Brain pericyte (primary cell): ENCODE measurements around the gene FADS1.

Source experiments
- DNase-seq: peaks from one replicate; pipeline ENCODE4 v3.0.0-alpha.2; 2012; ENCODE audit warnings: low read depth, low spot score

The FADS1 gene

GRCh38 chr11:61827571-61828378 is 11.0 kb upstream of the FADS1 start, which contains the start of gene FADS2:
Gene FADS2 (plus strand): TSS chr11:61828300. CDS start chr11:61828391, 91 bp downstream.
- DNase-seq, result peak; percentile 85

- DNase-seq, result no peak
Measured at GRCh38 chr11:61826930-61827570, 10.2 kb upstream of the FADS1 start.

DNA sequence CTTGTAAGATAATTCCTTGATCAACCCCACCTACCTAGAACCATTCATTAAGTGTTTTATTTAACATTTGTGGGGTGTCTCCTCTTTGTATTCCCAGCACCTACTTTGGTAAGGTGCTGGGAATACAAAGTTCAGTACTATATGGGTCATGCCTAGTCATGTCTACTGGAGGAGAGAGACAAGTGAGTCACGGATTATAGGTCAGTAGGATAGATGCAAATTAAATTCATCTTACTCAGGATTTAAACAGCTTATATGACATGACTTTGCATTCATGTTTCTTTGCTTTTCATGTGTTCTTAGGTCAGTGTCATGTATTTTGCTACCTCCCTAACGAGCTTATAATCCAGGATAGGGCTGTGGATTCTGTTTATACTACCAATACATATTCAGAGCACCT is 3.4 kb upstream of the FADS1 start:
- DNase-seq, result no peak

DNA sequence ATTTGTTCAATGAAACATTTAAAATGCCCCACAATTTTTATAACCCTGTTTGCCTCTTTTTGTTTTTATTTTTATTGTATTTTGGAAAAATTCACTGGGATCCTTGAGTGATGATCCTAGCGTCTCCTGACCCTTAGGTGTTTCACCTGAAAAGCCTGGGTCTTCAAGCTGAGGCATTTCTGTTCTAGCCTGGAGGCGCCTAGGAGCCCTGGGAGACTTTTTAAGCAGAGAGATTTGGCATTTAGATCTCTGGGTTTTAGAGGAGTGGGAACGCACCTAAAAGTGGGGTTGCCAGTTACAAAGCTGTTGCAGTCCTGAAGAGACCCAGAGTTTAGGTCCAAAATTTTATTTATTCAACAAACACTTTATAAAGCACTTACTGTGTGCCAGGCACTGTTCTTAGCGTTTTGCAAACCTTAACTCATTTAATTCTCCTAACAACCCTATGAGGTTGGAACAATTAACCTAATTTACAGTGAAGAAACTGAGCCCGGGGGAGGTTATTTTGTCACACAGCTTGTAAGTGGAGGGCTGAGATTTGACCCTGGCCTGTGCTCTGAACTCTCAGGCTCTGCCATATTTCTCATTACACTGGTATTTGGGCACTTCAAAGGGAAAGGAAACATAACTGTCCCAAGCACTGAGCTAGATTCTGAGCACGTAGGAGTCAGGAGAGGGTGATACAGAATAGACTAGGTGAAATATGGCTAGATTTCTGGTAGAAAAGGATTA is 834 bp upstream of the FADS1 start:
- DNase-seq, result no peak

GRCh38 chr11:61815790-61816735 is 740 bp downstream of the FADS1 start:
- no peak for DNase-seq

- peak; percentile 94 for DNase-seq
Measured at GRCh38 chr11:61814958-61815789, 1.6 kb downstream of the FADS1 start.

- no peak for DNase-seq
Measured at GRCh38 chr11:61814247-61814957, 2.4 kb downstream of the FADS1 start.

GRCh38 chr11:61812736-61813411 is 3.9 kb downstream of the FADS1 start:
- DNase-seq, result no peak

DNA sequence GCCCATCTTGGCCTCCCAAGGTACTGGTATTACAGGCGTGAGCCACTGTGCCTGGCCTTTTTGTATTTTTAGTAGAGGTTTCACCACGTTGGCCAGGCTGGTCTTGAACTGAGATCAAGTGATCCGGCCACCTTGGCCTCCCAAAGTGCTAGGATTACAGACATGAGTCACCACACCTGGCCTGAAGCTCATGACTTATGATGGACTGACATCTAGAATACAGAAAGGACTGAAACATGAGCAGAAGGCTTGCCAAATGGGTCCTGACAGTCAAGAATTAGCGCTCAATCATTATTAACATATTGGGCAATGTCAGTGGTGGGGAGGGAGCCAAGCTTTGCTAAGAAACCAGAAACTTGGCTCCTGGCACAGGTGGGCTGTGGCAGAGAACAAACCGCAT is 5.0 kb downstream of the FADS1 start:
- no peak for DNase-seq

DNA sequence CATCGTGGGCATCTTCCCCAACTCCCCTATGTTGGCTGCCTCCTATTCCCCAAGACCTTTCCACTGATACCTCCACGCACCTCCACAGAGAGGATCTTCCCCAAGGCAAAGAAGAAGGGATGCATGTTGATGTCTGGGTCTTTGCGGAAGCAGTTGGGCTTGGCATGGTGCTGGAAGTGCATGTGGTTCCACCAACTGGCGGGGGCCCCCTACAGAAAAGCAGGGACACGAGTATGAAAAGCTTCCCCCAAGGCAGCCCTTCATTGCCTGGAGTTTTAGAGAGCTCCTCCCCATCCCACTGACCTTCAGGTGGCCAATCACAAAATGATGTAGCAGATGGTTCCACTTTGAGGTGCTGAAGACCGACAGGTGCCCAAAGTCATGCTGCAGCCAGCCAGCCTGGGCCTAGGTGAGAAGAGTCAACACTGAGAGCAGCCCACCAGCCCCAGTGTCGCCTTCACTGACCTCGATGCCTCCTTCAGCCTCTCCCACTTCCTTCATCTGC is 6.1 kb downstream of the FADS1 start:
- DNase-seq, result no peak

- no peak for DNase-seq
Measured at GRCh38 chr11:61806785-61807184, 10.0 kb downstream of the FADS1 start.

- no peak for DNase-seq
Measured at GRCh38 chr11:61805146-61805545, 11.7 kb downstream of the FADS1 start.

- DNase-seq, result no peak
Measured at GRCh38 chr11:61803889-61804647, 12.7 kb downstream of the FADS1 start.

DNA sequence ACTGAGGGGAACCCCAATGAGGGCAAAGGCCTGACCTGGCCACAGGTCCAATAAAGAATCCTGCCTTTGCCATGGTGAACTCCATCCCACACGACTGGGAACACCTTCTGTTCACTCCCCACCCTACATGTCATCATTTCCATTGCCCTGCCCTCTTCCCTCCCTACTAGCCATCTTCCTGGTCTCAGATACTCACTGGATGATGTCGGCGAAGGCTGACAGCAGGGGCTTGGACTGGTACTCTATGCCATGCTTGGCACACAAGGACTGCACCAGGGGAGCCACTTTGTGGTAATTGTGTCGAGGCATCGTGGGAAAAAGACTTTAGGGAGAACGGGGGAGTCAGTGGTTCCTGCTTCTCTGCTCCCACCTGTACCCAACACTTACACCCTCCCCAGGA is 14.2 kb downstream of the FADS1 start:
- no peak for DNase-seq

GRCh38 chr11:61800331-61801281 is 16.2 kb downstream of the FADS1 start:
- DNase-seq, result no peak

GRCh38 chr11:61799665-61800284 is 17.0 kb downstream of the FADS1 start:
- DNase-seq, result no peak
